GM12878 (cell line): Measurements from ENCODE around the gene KRT12. TPM values are rescaled to one million over a fixed set of nuclear protein-coding genes. Genes with fewer than 3 reads are reported as not detected.

Experiments
- ATAC-seq: fragments of 200-7000 bp; cut with Tn5 transposase; 3 replicates; pipeline ENCODE4 v1.9.1; 2020; ENCODE audit warnings: mild to moderate bottlenecking, moderate library complexity
- BruUV-seq: library from RNA; stranded (reverse); fragments of 400-500 nt; replicated peaks from 2 replicates; lab custom pipeline; 2021; lab: Mats Ljungman, UMichigan
- CTCF ChIA-PET: fragments of 300-600 bp; sonication (Branson Sonifier 250); formaldehyde crosslinking; extraction: SDS; loops from one replicate; lab custom pipeline; 2021; ENCODE audit warnings: inconsistent platforms; lab: Yijun Ruan, JAX
- POLR2A ChIA-PET: fragments of 350-600 bp; formaldehyde crosslinking; extraction: SDS; loops from one replicate; lab custom pipeline; 2021; ENCODE audit warnings: inconsistent platforms; lab: Charles Lee
- RAD21 ChIA-PET: fragments of 300-600 bp; sonication (Branson Sonifier 250); formaldehyde crosslinking; loops from one replicate; lab custom pipeline; 2023; ENCODE audit warnings: antibody characterized with exemption; ENCODE audit not compliant: unreplicated experiment; lab: Charles Lee
- SMC1A ChIA-PET: fragments of 300-600 bp; sonication (Branson Sonifier 250); formaldehyde crosslinking; loops from one replicate; lab custom pipeline; 2023; ENCODE audit not compliant: unreplicated experiment, uncharacterized antibody; lab: Charles Lee
- DNase-seq: peaks from one replicate; pipeline ENCODE4 v3.0.0-alpha.2; 2011; ENCODE audit warnings: low read depth, low spot score
- FAIRE-seq: peaks from 3 replicates; lab custom pipeline; 2011; peaks lifted over from hg19 to GRCh38; lab: Jason Lieb, UNC
- H2AFZ ChIP-seq: 2 replicates; pipeline ENCODE4 v1.6.0; 2011; ENCODE audit warnings: low read depth, low read length, control low read depth; ENCODE audit not compliant: control insufficient read depth
- H3K27ac ChIP-seq: 2 replicates; pipeline ENCODE4 v1.5.1; 2011; ENCODE audit warnings: control low read depth; ENCODE audit not compliant: control insufficient read depth, insufficient read depth
- H3K27me3 ChIP-seq, 2 experiments: replicated peaks in 1 of 2; 2 replicates each; pipeline versions ENCODE4 v1.6.0 to v1.6.1; 2011; ENCODE audit warnings: low read length in 1 of 2; ENCODE audit not compliant: control insufficient read depth in 2 of 2, insufficient read depth in 2 of 2
- H3K36me3 ChIP-seq, 2 experiments: 2 replicates each; pipeline ENCODE4 v1.5.1; 2011; ENCODE audit warnings: low read length in 1 of 2; ENCODE audit not compliant: control insufficient read depth in 2 of 2, insufficient read depth in 2 of 2
- H3K4me1 ChIP-seq: 2 replicates; pipeline ENCODE4 v1.6.1; 2011; ENCODE audit warnings: mild to moderate bottlenecking, low read length, moderate library complexity, mixed read lengths; ENCODE audit not compliant: control insufficient read depth, insufficient read depth
- H3K4me2 ChIP-seq: 2 replicates; pipeline ENCODE4 v1.6.0; 2011; ENCODE audit warnings: control low read depth; ENCODE audit not compliant: control insufficient read depth, insufficient read depth
- H3K4me3 ChIP-seq: fragments of 200-600 bp; sonication (generic); 2 replicates; pipeline ENCODE4 v1.5.1; 2016
- H3K79me2 ChIP-seq: 2 replicates; pipeline ENCODE4 v1.6.0; 2011; ENCODE audit warnings: low read length; ENCODE audit not compliant: control insufficient read depth, insufficient read depth
- H3K9ac ChIP-seq: 2 replicates; pipeline ENCODE4 v1.8.0; 2011; ENCODE audit warnings: low read length, control low read depth, mixed read lengths; ENCODE audit not compliant: control insufficient read depth, insufficient read depth
- H3K9me3 ChIP-seq: replicated peaks from 3 replicates; pipeline ENCODE4 v1.5.1; 2011; ENCODE audit warnings: mild to moderate bottlenecking, low read length; ENCODE audit not compliant: control insufficient read depth, insufficient read depth
- H4K20me1 ChIP-seq: 2 replicates; pipeline ENCODE4 v1.6.0; 2011; ENCODE audit not compliant: control insufficient read depth, insufficient read depth
- EP300 ChIP-seq, 2 experiments: fragments of 150-350 bp in 1 of 2; IDR thresholded peaks; 2 replicates each; pipeline ENCODE4 v1.6.1; 2011 to 2012; ENCODE audit warnings: low read depth in 2 of 2, low read length in 2 of 2, borderline replicate concordance in 1 of 2, improper control_type of control experiment in 1 of 2, inconsistent platforms in 1 of 2; ENCODE audit not compliant: control insufficient read depth in 1 of 2
- IRF3 ChIP-seq: fragments of 450-650 bp; IDR thresholded peaks from 2 replicates; pipeline ENCODE4 v1.6.1; 2014; ENCODE audit warnings: mild to moderate bottlenecking
- MEF2B ChIP-seq: fragments of 450-650 bp; IDR thresholded peaks from 2 replicates; pipeline ENCODE4 v1.6.1; 2018; ENCODE audit warnings: mild to moderate bottlenecking, moderate library complexity; ENCODE audit not compliant: partially characterized antibody, poor library complexity, severe bottlenecking
- MYC ChIP-seq: IDR thresholded peaks from 2 replicates; pipeline ENCODE4 v1.6.1; 2011; ENCODE audit warnings: mild to moderate bottlenecking, low read length, moderate library complexity, inconsistent platforms; ENCODE audit not compliant: insufficient read depth, insufficient replicate concordance, insufficient read length, severe bottlenecking
- NR2F1 ChIP-seq: fragments of 450-650 bp; conservative IDR thresholded peaks from 2 replicates; pipeline ENCODE4 v1.6.1; 2017; ENCODE audit warnings: mild to moderate bottlenecking
- RBBP5 ChIP-seq: fragments of 200-600 bp; sonication (generic); conservative IDR thresholded peaks from 2 replicates; pipeline ENCODE4 v1.6.1; 2016
- TCF7 ChIP-seq: IDR thresholded peaks from 2 replicates; pipeline ENCODE4 v1.6.1; 2014; ENCODE audit warnings: antibody characterized with exemption, borderline replicate concordance
- ZBED1 ChIP-seq: IDR thresholded peaks from 2 replicates; pipeline ENCODE4 v1.6.1; 2016; ENCODE audit warnings: borderline replicate concordance
- in situ Hi-C: fragments of 300-500 bp; cut with MboI; formaldehyde crosslinking; loops from 9 replicates; pipeline ENCODE4 v1.14.3; 2018; ENCODE audit warnings: mixed read lengths
- intact Hi-C: fragments of 100-400 bp; cut with micrococcal nuclease; formaldehyde crosslinking; loops from one replicate; pipeline ENCODE4 v1.14.2; 2022; ENCODE audit not compliant: unreplicated experiment
- polyA plus RNA-seq, 11 experiments: library from polyadenylated mRNA; depleted of rRNA in 4 of 11; unstranded in 6 of 11; stranded (reverse) in 5 of 11; fragments of >200 nt; fragmentation: Nextera tagmentation in 4 of 11; fragmentation: Illumina TruSeq in 1 of 11; extraction: Ambion mirVana in 4 of 11; extraction: Trizol in 1 of 11; gene quantifications; 1 replicate in 1 of 11; 2 replicates in 10 of 11; pipeline versions ENCODE4 v1.2.1 to v1.2.3, GENCODE V29; 2011 to 2016; ENCODE audit warnings: inconsistent platforms in 2 of 11, missing spikeins in 2 of 11, low read depth in 1 of 11
- total RNA-seq, 4 experiments: library from RNA; depleted of rRNA in 3 of 4; stranded (reverse); fragments of >200 nt in 3 of 4; fragmentation: Illumina TruSeq in 1 of 4; extraction: Trizol in 1 of 4; gene quantifications; 2 replicates each; pipeline versions ENCODE4 v1.2.1 to v1.2.3, GENCODE V29; 2013 to 2021
- TF ChIP-seq, protein P1 (sequence below): fragments of 150-350 bp; IDR thresholded peaks from 2 replicates; pipeline ENCODE4 v1.6.1; 2014; ENCODE audit warnings: mild to moderate bottlenecking, low read depth, low read length
- TF ChIP-seq, protein P2 (sequence below): IDR thresholded peaks from 2 replicates; pipeline ENCODE4 v1.6.1; 2011; ENCODE audit warnings: low read depth, mild to moderate bottlenecking, low read length, moderate library complexity, borderline replicate concordance; ENCODE audit errors: extremely low read depth
- TF ChIP-seq, protein P3 (sequence below): IDR thresholded peaks from 2 replicates; pipeline ENCODE4 v1.6.1; 2012; ENCODE audit warnings: low read depth, low read length, improper control_type of control experiment
- TF ChIP-seq, protein P4 (sequence below): fragments of 450-650 bp; IDR thresholded peaks from 2 replicates; pipeline ENCODE4 v1.6.1; 2017; ENCODE audit warnings: mild to moderate bottlenecking, moderate library complexity

Gene KRT12
- total and polyA plus RNA-seq, 10 of the 15 experiments (the other 5 are each of a cell fraction or from before 2014, with no cell fraction given): not detected

DNA sequence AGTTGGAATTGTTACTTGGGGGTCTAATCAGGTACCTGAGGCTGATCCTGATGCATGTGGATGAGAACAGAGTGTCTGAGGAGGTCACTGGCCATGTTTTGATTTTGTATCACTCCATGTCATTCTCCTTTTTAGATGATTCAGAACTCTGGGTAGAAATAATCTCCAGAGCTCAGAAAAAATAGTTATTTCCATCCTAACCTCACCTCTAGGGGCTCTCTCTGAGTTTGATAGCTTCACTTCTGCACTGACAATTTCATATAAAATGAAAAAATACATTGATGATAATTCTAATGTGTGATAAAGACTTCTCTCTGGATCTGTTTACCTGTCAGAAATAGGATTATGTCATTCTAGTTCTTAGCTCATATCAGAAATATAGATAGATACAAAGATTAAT lies 6.2 kb upstream of the KRT12 start (continued):
- TF ChIP-seq MYC (no peak), EP300 (IDR thresholded peaks at IDR 0.05; ENCODE audit: borderline replicate concordance in 1 of 2, control insufficient read depth in 1 of 2, low read depth in 2 of 2, low read length in 2 of 2) (no peak), ZBED1 (no peak), IRF3 (no peak), MEF2B (no peak)
- TF ChIP-seq, protein P1, sequence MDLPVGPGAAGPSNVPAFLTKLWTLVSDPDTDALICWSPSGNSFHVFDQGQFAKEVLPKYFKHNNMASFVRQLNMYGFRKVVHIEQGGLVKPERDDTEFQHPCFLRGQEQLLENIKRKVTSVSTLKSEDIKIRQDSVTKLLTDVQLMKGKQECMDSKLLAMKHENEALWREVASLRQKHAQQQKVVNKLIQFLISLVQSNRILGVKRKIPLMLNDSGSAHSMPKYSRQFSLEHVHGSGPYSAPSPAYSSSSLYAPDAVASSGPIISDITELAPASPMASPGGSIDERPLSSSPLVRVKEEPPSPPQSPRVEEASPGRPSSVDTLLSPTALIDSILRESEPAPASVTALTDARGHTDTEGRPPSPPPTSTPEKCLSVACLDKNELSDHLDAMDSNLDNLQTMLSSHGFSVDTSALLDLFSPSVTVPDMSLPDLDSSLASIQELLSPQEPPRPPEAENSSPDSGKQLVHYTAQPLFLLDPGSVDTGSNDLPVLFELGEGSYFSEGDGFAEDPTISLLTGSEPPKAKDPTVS: no peak
- TF ChIP-seq, protein P2, sequence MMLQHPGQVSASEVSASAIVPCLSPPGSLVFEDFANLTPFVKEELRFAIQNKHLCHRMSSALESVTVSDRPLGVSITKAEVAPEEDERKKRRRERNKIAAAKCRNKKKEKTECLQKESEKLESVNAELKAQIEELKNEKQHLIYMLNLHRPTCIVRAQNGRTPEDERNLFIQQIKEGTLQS: no peak
- TF ChIP-seq, protein P3, sequence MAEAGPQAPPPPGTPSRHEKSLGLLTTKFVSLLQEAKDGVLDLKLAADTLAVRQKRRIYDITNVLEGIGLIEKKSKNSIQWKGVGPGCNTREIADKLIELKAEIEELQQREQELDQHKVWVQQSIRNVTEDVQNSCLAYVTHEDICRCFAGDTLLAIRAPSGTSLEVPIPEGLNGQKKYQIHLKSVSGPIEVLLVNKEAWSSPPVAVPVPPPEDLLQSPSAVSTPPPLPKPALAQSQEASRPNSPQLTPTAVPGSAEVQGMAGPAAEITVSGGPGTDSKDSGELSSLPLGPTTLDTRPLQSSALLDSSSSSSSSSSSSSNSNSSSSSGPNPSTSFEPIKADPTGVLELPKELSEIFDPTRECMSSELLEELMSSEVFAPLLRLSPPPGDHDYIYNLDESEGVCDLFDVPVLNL: no peak

GRCh38 chr17:40872416-40872815 lies 5.4 kb upstream of the KRT12 start:
- Histone ChIP-seq H3K27ac (no peak overlapping the region), H3K9me3 (no peaks in the 10 kb centered on the region), H3K36me3 (no peaks in the 10 kb centered on the region), H3K9ac (no peak overlapping the region), H4K20me1 (no peaks in the 10 kb centered on the region), H3K27me3 (no peaks in the 10 kb centered on the region; a peak in 2 of 4 replicates), H3K79me2 (no peaks in the 10 kb centered on the region), H3K4me3 (no peak overlapping the region), H2AFZ (no peak overlapping the region), H3K4me2 (no peak overlapping the region), H3K4me1 (no peaks in the 10 kb centered on the region)
- intact Hi-C loops: no loop called here
- CTCF ChIA-PET: no interaction called here
- no peak for DNase-seq
- SMC1A ChIA-PET: no interaction called here
- no peak for ATAC-seq
- no TSS peak for BruUV-seq
- POLR2A ChIA-PET: no interaction called here
- in situ Hi-C loops: no loop called here
- no peak for FAIRE-seq
- RAD21 ChIA-PET: interaction anchor here (1.4 kb wide), 1 partner anchor 790 kb away, joined by 3 read pairs; no protein-coding TSS in a partner anchor
- no peak for TF ChIP-seq NR2F1
- no peak for TF ChIP-seq TCF7
- TF ChIP-seq, protein P3: no peak
- TF ChIP-seq, protein P4, sequence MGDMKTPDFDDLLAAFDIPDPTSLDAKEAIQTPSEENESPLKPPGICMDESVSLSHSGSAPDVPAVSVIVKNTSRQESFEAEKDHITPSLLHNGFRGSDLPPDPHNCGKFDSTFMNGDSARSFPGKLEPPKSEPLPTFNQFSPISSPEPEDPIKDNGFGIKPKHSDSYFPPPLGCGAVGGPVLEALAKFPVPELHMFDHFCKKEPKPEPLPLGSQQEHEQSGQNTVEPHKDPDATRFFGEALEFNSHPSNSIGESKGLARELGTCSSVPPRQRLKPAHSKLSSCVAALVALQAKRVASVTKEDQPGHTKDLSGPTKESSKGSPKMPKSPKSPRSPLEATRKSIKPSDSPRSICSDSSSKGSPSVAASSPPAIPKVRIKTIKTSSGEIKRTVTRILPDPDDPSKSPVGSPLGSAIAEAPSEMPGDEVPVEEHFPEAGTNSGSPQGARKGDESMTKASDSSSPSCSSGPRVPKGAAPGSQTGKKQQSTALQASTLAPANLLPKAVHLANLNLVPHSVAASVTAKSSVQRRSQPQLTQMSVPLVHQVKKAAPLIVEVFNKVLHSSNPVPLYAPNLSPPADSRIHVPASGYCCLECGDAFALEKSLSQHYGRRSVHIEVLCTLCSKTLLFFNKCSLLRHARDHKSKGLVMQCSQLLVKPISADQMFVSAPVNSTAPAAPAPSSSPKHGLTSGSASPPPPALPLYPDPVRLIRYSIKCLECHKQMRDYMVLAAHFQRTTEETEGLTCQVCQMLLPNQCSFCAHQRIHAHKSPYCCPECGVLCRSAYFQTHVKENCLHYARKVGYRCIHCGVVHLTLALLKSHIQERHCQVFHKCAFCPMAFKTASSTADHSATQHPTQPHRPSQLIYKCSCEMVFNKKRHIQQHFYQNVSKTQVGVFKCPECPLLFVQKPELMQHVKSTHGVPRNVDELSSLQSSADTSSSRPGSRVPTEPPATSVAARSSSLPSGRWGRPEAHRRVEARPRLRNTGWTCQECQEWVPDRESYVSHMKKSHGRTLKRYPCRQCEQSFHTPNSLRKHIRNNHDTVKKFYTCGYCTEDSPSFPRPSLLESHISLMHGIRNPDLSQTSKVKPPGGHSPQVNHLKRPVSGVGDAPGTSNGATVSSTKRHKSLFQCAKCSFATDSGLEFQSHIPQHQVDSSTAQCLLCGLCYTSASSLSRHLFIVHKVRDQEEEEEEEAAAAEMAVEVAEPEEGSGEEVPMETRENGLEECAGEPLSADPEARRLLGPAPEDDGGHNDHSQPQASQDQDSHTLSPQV: no peak
- no peak for TF ChIP-seq RBBP5
